A549 (cell line): ENCODE results near the gene CACNA1E. TPM values are rescaled to one million over a fixed set of nuclear protein-coding genes. Genes with fewer than 3 reads are reported as not detected.

Experiments
- ATAC-seq, 2 experiments: fragments of 200-7000 bp in 1 of 2; fragments of >200 bp in 1 of 2; cut with Nextera tagmentation in 1 of 2; cut with Tn5 transposase in 1 of 2; 3 replicates each; pipeline versions ENCODE4 v1.8.0 to v1.9.1; 2018 to 2020; ENCODE audit warnings: mild to moderate bottlenecking in 1 of 2, moderate library complexity in 1 of 2
- CTCF ChIA-PET: fragments of 300-600 bp; sonication (Branson Sonifier 250); formaldehyde crosslinking; extraction: SDS; loops from one replicate; lab custom pipeline; 2021; ENCODE audit warnings: antibody characterized with exemption, inconsistent platforms; lab: Yijun Ruan, JAX
- POLR2A ChIA-PET: fragments of 350-600 bp; formaldehyde crosslinking; extraction: SDS; loops from one replicate; lab custom pipeline; 2021; ENCODE audit warnings: antibody characterized with exemption, inconsistent platforms; lab: Yijun Ruan, JAX
- DNase-seq, 2 experiments: peaks; one replicate each; pipeline versions ENCODE4 v3.0.0 to v3.0.0-alpha.2; 2011 to 2016; ENCODE audit warnings: low read depth in 1 of 2, low spot score in 1 of 2
- FAIRE-seq: peaks from 2 replicates; lab custom pipeline; 2011; peaks lifted over from hg19 to GRCh38; lab: Jason Lieb, UNC
- H3K27ac ChIP-seq, 2 experiments: fragments of >200 bp; sonication (Bioruptor Twin); formaldehyde crosslinking; 3 replicates each; pipeline ENCODE4 v1.5.1; 2016 to 2017
- H3K4me1 ChIP-seq: fragments of >200 bp; sonication (Bioruptor Twin); formaldehyde crosslinking; 3 replicates; pipeline ENCODE4 v1.6.1; 2016
- H3K4me2 ChIP-seq: fragments of >200 bp; sonication (Bioruptor Twin); formaldehyde crosslinking; 3 replicates; pipeline ENCODE4 v1.6.1; 2016
- H3K4me3 ChIP-seq: fragments of >200 bp; sonication (Bioruptor Twin); formaldehyde crosslinking; 3 replicates; pipeline ENCODE4 v1.5.1; 2016
- H3K9me3 ChIP-seq: fragments of >200 bp; sonication (Bioruptor Twin); formaldehyde crosslinking; 3 replicates; pipeline ENCODE4 v1.6.1; 2016
- BHLHE40 ChIP-seq: IDR thresholded peaks from 2 replicates; pipeline ENCODE4 v1.6.1; 2012; ENCODE audit warnings: low read depth, low read length, inconsistent platforms
- CEBPB ChIP-seq, 2 experiments: fragments of >200 bp in 1 of 2; sonication (Bioruptor Twin) in 1 of 2; formaldehyde crosslinking in 1 of 2; IDR thresholded peaks; 2 replicates each; pipeline ENCODE4 v1.6.1; 2012 to 2016
- CHD4 ChIP-seq: fragments of 200-600 bp; sonication (generic); IDR thresholded peaks from 2 replicates; pipeline ENCODE4 v1.6.1; 2016; ENCODE audit warnings: antibody characterized with exemption, mild to moderate bottlenecking, borderline replicate concordance
- E2F6 ChIP-seq: IDR thresholded peaks from 2 replicates; pipeline ENCODE4 v1.6.1; 2012; ENCODE audit warnings: low read depth, borderline replicate concordance
- EHF ChIP-seq: fragments of 250-450 bp; sonication (Bioruptor Pico); IDR thresholded peaks from 2 replicates; pipeline ENCODE4 v1.5.0; 2020; ENCODE audit warnings: mild to moderate bottlenecking
- EP300 ChIP-seq, 2 experiments: fragments of >200 bp; sonication (Bioruptor Twin); formaldehyde crosslinking; IDR thresholded peaks; 2 replicates in 1 of 2; 3 replicates in 1 of 2; pipeline ENCODE4 v1.6.1; 2016 to 2017
- FOSB ChIP-seq: fragments of 250-450 bp; sonication (Bioruptor Pico); IDR thresholded peaks from 2 replicates; pipeline ENCODE4 v1.5.0; 2020; ENCODE audit warnings: mild to moderate bottlenecking, moderate library complexity
- FOSL2 ChIP-seq, 2 experiments: fragments of 450-650 bp in 1 of 2; fragments of >200 bp in 1 of 2; sonication (Bioruptor Twin) in 1 of 2; formaldehyde crosslinking; IDR thresholded peaks; 2 replicates each; pipeline versions ENCODE4 v1.5.0 to v1.6.1; 2016 to 2020; ENCODE audit warnings: mild to moderate bottlenecking in 1 of 2, moderate library complexity in 1 of 2
- GATA3 ChIP-seq: IDR thresholded peaks from 2 replicates; pipeline ENCODE4 v1.6.1; 2012; ENCODE audit warnings: borderline replicate concordance
- HEYL ChIP-seq: fragments of 250-450 bp; sonication (Bioruptor Pico); IDR thresholded peaks from 2 replicates; pipeline ENCODE4 v1.8.0; 2021; ENCODE audit warnings: mild to moderate bottlenecking, moderate library complexity
- HOXB13 ChIP-seq: fragments of 250-450 bp; sonication (Bioruptor Pico); IDR thresholded peaks from 2 replicates; pipeline ENCODE4 v1.5.0; 2020; ENCODE audit warnings: low read depth, mild to moderate bottlenecking, moderate library complexity
- JUN ChIP-seq, 2 experiments: fragments of >200 bp; sonication (Bioruptor Twin); formaldehyde crosslinking; IDR thresholded peaks; 2 replicates in 1 of 2; 3 replicates in 1 of 2; pipeline ENCODE4 v1.6.1; 2016 to 2017
- JUNB ChIP-seq: fragments of >200 bp; sonication (Bioruptor Twin); formaldehyde crosslinking; IDR thresholded peaks from 2 replicates; pipeline ENCODE4 v1.6.1; 2016
- KDM1A ChIP-seq: fragments of 200-600 bp; sonication (generic); IDR thresholded peaks from 2 replicates; pipeline ENCODE4 v1.6.1; 2016; ENCODE audit warnings: low read depth, mild to moderate bottlenecking
- MYC ChIP-seq: IDR thresholded peaks from 2 replicates; pipeline ENCODE4 v1.6.1; 2012; ENCODE audit warnings: mild to moderate bottlenecking, inconsistent platforms, low read length, improper control_type of control experiment, borderline replicate concordance
- NPAS2 ChIP-seq: fragments of 250-450 bp; sonication (Bioruptor Pico); IDR thresholded peaks from 2 replicates; pipeline ENCODE4 v1.8.0; 2022; ENCODE audit warnings: mild to moderate bottlenecking, moderate library complexity, borderline replicate concordance
- NR3C1 ChIP-seq: fragments of >200 bp; sonication (Bioruptor Twin); formaldehyde crosslinking; IDR thresholded peaks from 3 replicates; pipeline ENCODE4 v1.6.1; 2017
- PHF8 ChIP-seq: fragments of 200-600 bp; sonication (generic); IDR thresholded peaks from 2 replicates; pipeline ENCODE4 v1.6.1; 2016; ENCODE audit warnings: low read depth, mild to moderate bottlenecking, antibody characterized with exemption, moderate library complexity, borderline replicate concordance
- POLR2A ChIP-seq: IDR thresholded peaks from 2 replicates; pipeline ENCODE4 v1.6.1; 2012; ENCODE audit warnings: mild to moderate bottlenecking, low read length
- POLR2AphosphoS2 ChIP-seq: conservative IDR thresholded peaks from 2 replicates; pipeline ENCODE4 v1.6.1; 2012; ENCODE audit warnings: low read length, improper control_type of control experiment, inconsistent platforms
- RAD21 ChIP-seq, 2 experiments: fragments of >200 bp in 1 of 2; sonication (Bioruptor Twin) in 1 of 2; formaldehyde crosslinking in 1 of 2; IDR thresholded peaks in 1 of 2; conservative IDR thresholded peaks in 1 of 2; 2 replicates in 1 of 2; 3 replicates in 1 of 2; pipeline ENCODE4 v1.6.1; 2012 to 2018; ENCODE audit warnings: inconsistent platforms in 1 of 2
- RCOR1 ChIP-seq: fragments of 150-350 bp; IDR thresholded peaks from 2 replicates; pipeline ENCODE4 v1.6.1; 2014; ENCODE audit warnings: antibody characterized with exemption, low read length, low read depth
- RNF2 ChIP-seq: fragments of 200-600 bp; sonication (generic); IDR thresholded peaks from 2 replicates; pipeline ENCODE4 v1.6.1; 2016; ENCODE audit warnings: low read depth, mild to moderate bottlenecking, antibody characterized with exemption, moderate library complexity, borderline replicate concordance
- SREBF2 ChIP-seq: fragments of 450-650 bp; IDR thresholded peaks from 2 replicates; pipeline ENCODE4 v1.6.1; 2014; ENCODE audit warnings: mild to moderate bottlenecking, moderate library complexity
- TFCP2L1 ChIP-seq: fragments of 250-450 bp; sonication (Bioruptor Pico); IDR thresholded peaks from 2 replicates; pipeline ENCODE4 v1.5.0; 2021; ENCODE audit warnings: mild to moderate bottlenecking
- ZFP36 ChIP-seq: fragments of 450-650 bp; IDR thresholded peaks from 2 replicates; pipeline ENCODE4 v1.6.1; 2014; ENCODE audit warnings: borderline replicate concordance; ENCODE audit not compliant: partially characterized antibody
- ZNF302 ChIP-seq: fragments of 250-450 bp; sonication (Bioruptor Pico); IDR thresholded peaks from 2 replicates; pipeline ENCODE4 v1.9.0; 2021; ENCODE audit warnings: inconsistent platforms, mild to moderate bottlenecking, moderate library complexity
- ZSCAN20 ChIP-seq: fragments of 250-450 bp; sonication (Bioruptor Pico); IDR thresholded peaks from 2 replicates; pipeline ENCODE4 v1.8.0; 2022; ENCODE audit warnings: mild to moderate bottlenecking, moderate library complexity
- WGBS: methylation state at CpG from one replicate; pipeline ENCODE4 v1.1.6; 2017; ENCODE audit errors: missing lambda C conversion rate; 5-methylcytosine and 5-hydroxymethylcytosine counted together
- polyA plus RNA-seq, 4 experiments: library from polyadenylated mRNA; depleted of rRNA in 3 of 4; stranded (reverse); fragments of >200 nt; fragmentation: RNase III in 1 of 4; extraction: RNeasy Plus Mini Kit Qiagen cat#74134 plus additional on column Dnase treatment in 1 of 4; gene quantifications; 2 replicates in 3 of 4; 3 replicates in 1 of 4; pipeline ENCODE4 v1.2.3, GENCODE V29; 2011 to 2017
- TF ChIP-seq, protein P1 (sequence below): IDR thresholded peaks from 2 replicates; pipeline ENCODE4 v1.6.1; 2012
- TF ChIP-seq, protein P2 (sequence below): fragments of >200 bp; sonication (Bioruptor Twin); formaldehyde crosslinking; IDR thresholded peaks from 3 replicates; pipeline ENCODE4 v1.5.1; 2016

CACNA1E gene
- polyA plus RNA-seq, 2 of the 4 experiments (the other 2 are of a cell fraction), result 0.01 TPM; not detected in 1

GRCh38 chr1:181514298-181515290 is 31.3 kb downstream of the CACNA1E start (continued):
- TF ChIP-seq ZFP36 (no peak), RAD21 (conservative IDR thresholded peaks at IDR 0.05 in 1 of 2, IDR thresholded peaks at IDR 0.05 in 1 of 2) (no peak), POLR2AphosphoS2 (no peak), RNF2 (no peak), BHLHE40 (no peak), HEYL (CRISPR knock-in tag) (no peak), CEBPB (IDR thresholded peaks at IDR 0.05) (no peak), PHF8 (no peak), NPAS2 (CRISPR knock-in tag) (no peak), JUN (IDR thresholded peaks at IDR 0.05) (no peak), FOSL2 (IDR thresholded peaks at IDR 0.05) (no peak), FOSL2 (CRISPR knock-in tag; IDR thresholded peaks at IDR 0.05) (no peak), CHD4 (no peak)

GRCh38 chr1:181516706-181517105 is 33.4 kb downstream of the CACNA1E start:
- Histone ChIP-seq H3K4me1 (no peaks in the 10 kb centered on the region), H3K4me3 (no peak overlapping the region), H3K4me2 (no peak overlapping the region), H3K9me3 (no peaks in the 10 kb centered on the region), H3K27ac (no peak overlapping the region)
- whole genome bisulfite sequencing, result 42% methylated on average over 4 of the region's 4 CpGs
- ChIA-PET POLR2A (no interaction called here), CTCF (interaction anchor here (1.3 kb wide), 2 partner anchors 9 to 11 kb away, joined by 3 read pairs; no protein-coding TSS in a partner anchor)
- DNase-seq (no peak), FAIRE-seq (no peak), ATAC-seq (no peak)
- TF ChIP-seq SREBF2, result no peak
- TF ChIP-seq POLR2A, result no peak
- TF ChIP-seq, protein P1, sequence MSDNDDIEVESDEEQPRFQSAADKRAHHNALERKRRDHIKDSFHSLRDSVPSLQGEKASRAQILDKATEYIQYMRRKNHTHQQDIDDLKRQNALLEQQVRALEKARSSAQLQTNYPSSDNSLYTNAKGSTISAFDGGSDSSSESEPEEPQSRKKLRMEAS, result no peak

DNA sequence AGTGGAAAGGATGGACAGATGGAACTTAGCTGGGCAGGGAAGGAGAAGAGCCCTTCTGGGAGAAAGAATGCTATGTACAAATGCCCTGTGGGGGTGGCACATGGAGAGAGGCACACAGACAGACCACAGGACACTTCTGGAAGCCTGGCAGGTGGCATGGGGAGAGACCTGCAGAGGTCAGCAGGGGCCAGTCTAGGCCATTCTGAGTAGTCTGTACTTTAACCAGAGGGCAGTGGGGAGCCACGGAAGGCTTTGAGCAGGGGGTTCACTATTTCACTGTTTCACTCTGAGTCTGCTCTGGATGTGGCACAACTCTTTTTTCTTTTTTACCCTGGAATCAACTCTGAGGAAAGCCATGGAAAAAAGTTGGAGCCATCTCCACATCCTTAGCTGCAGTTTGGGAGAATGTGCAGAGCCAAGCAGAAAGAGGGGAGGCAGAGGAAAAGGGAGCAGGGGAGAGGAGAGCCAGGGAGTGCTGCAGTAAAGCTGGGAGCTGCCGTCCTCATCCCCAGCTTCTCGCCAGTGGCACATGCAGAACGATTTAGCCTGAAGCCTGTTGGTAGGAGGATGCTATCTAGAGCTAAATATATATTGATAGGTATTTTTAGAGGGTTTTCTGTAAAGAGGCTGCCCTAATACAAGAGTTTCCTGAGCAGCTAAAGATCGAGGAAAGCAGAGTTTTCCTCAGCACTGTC is 34.0 kb downstream of the CACNA1E start:
- no peaks in the 10 kb centered on the region for H3K9me3 ChIP-seq
- H3K4me2 ChIP-seq, result no peak overlapping the region
- DNase-seq, result no peak
- no peak overlapping the region for H3K27ac ChIP-seq
- WGBS, result 5% methylated on average over 5 of the region's 5 CpGs
- no peak for TF ChIP-seq GATA3
- TF ChIP-seq FOSL2 (IDR thresholded peaks at IDR 0.05), result no peak
- TF ChIP-seq FOSL2 (CRISPR knock-in tag; IDR thresholded peaks at IDR 0.05), result no peak
- TF ChIP-seq RAD21 (conservative IDR thresholded peaks at IDR 0.05 in 1 of 2, IDR thresholded peaks at IDR 0.05 in 1 of 2), result no peak
- TF ChIP-seq JUN (IDR thresholded peaks at IDR 0.05), result no peak
- no peak for TF ChIP-seq JUNB
- TF ChIP-seq MYC, result no peak
- POLR2A ChIA-PET, result no interaction called here
- H3K4me1 ChIP-seq, result no peaks in the 10 kb centered on the region
- peak in 1 of 2 experiments; percentile 44; a peak in 1 of 6 replicates for ATAC-seq
- no peak for FAIRE-seq
- H3K4me3 ChIP-seq, result no peak overlapping the region
- CTCF ChIA-PET, result interaction anchor here (1.3 kb wide), 2 partner anchors 10 kb away, joined by 3 read pairs; no protein-coding TSS in a partner anchor

- Histone ChIP-seq H3K4me2 (no peak overlapping the region), H3K4me1 (no peaks in the 10 kb centered on the region), H3K27ac (no peak overlapping the region), H3K9me3 (no peaks in the 10 kb centered on the region), H3K4me3 (no peak overlapping the region)
- ChIA-PET POLR2A (no interaction called here), CTCF (no interaction called here)
- 0% methylated on average over 2 of the region's 2 CpGs for WGBS
- no peak for DNase-seq
- ATAC-seq, result no peak
- no peak for FAIRE-seq
- no peak for TF ChIP-seq ZNF302 (CRISPR knock-in tag)
- TF ChIP-seq ZSCAN20 (CRISPR knock-in tag), result no peak
- TF ChIP-seq FOSB, result no peak
- no peak for TF ChIP-seq NR3C1
- TF ChIP-seq HOXB13 (CRISPR knock-in tag), result no peak
- TF ChIP-seq KDM1A, result no peak
- TF ChIP-seq EHF, result no peak
- no peak for TF ChIP-seq EP300 (IDR thresholded peaks at IDR 0.05)
- TF ChIP-seq RCOR1, result no peak
- TF ChIP-seq, protein P2, sequence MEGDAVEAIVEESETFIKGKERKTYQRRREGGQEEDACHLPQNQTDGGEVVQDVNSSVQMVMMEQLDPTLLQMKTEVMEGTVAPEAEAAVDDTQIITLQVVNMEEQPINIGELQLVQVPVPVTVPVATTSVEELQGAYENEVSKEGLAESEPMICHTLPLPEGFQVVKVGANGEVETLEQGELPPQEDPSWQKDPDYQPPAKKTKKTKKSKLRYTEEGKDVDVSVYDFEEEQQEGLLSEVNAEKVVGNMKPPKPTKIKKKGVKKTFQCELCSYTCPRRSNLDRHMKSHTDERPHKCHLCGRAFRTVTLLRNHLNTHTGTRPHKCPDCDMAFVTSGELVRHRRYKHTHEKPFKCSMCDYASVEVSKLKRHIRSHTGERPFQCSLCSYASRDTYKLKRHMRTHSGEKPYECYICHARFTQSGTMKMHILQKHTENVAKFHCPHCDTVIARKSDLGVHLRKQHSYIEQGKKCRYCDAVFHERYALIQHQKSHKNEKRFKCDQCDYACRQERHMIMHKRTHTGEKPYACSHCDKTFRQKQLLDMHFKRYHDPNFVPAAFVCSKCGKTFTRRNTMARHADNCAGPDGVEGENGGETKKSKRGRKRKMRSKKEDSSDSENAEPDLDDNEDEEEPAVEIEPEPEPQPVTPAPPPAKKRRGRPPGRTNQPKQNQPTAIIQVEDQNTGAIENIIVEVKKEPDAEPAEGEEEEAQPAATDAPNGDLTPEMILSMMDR, result no peak
- TF ChIP-seq E2F6, result no peak
- TF ChIP-seq TFCP2L1 (CRISPR knock-in tag), result no peak
Observed at GRCh38 chr1:181518152-181518551, 34.8 kb downstream of the CACNA1E start.
